GM19397 (cell line): ENCODE data around the gene PPP2R3B.
"Not testable (repeated sequence)": the region's sequence is repeated elsewhere in the genome, so short reads cannot be mapped to it uniquely, and the experiment has no call there.

Experiments
- ATAC-seq: cut with Tn5 transposase; IDR thresholded peaks from one replicate; pipeline ENCODE4 v1.9.1; 2021; ENCODE audit warnings: mild to moderate bottlenecking, moderate library complexity; ENCODE audit not compliant: unreplicated experiment

The PPP2R3B gene

GRCh38 chrX:386768-387575 lies at the start of gene PPP2R3B:
Gene PPP2R3B, minus strand, starts transcription at chrX:386907. Its CDS starts 216 bp downstream, at chrX:386691.
- peak; percentile 93 for ATAC-seq

GRCh38 chrX:435536-436122 lies 48.9 kb upstream of the PPP2R3B start:
- no peak for ATAC-seq

GRCh38 chrX:434946-435345 lies 48.2 kb upstream of the PPP2R3B start:
- ATAC-seq: no peak

GRCh38 chrX:433771-434170 lies 47.1 kb upstream of the PPP2R3B start:
- no peak for ATAC-seq

GRCh38 chrX:432666-433065 lies 46.0 kb upstream of the PPP2R3B start:
- not testable (repeated sequence) for ATAC-seq

GRCh38 chrX:431492-432111 lies 44.9 kb upstream of the PPP2R3B start:
- ATAC-seq: no peak

GRCh38 chrX:431056-431455 lies 44.3 kb upstream of the PPP2R3B start:
- no peak for ATAC-seq

GRCh38 chrX:429266-429825 lies 42.6 kb upstream of the PPP2R3B start:
- ATAC-seq: no peak

GRCh38 chrX:427812-428725 lies 41.4 kb upstream of the PPP2R3B start:
- ATAC-seq: no peak

- ATAC-seq: no peak
Measured at GRCh38 chrX:426881-427280, 40.2 kb upstream of the PPP2R3B start.

- no peak for ATAC-seq
Measured at GRCh38 chrX:425056-425455, 38.3 kb upstream of the PPP2R3B start.

GRCh38 chrX:421646-422391 lies 35.1 kb upstream of the PPP2R3B start:
- no peak for ATAC-seq

GRCh38 chrX:420496-421223 lies 34.0 kb upstream of the PPP2R3B start:
- ATAC-seq: no peak

- ATAC-seq: no peak
Measured at GRCh38 chrX:418927-419729, 32.4 kb upstream of the PPP2R3B start.

GRCh38 chrX:415498-415897 lies 28.8 kb upstream of the PPP2R3B start:
- not testable (repeated sequence) for ATAC-seq

GRCh38 chrX:413322-414201 lies 26.9 kb upstream of the PPP2R3B start:
- ATAC-seq: no peak

GRCh38 chrX:410296-410695 lies 23.6 kb upstream of the PPP2R3B start:
- no peak for ATAC-seq

GRCh38 chrX:405149-405548 lies 18.4 kb upstream of the PPP2R3B start:
- ATAC-seq: no peak
